Measurements from ENCODE around the gene COL13A1.

COL13A1 gene

GRCh38 chr10:69838418-69838817 is 36.7 kb downstream of the COL13A1 start:
- no peaks in the 10 kb centered on the region for H3K9me3 ChIP-seq (ENCODE audit: control insufficient read depth in 1 of 2, low read length in 2 of 2)
- no peaks in the 10 kb centered on the region for H3K36me3 ChIP-seq (ENCODE audit: control insufficient read depth in 1 of 2, insufficient read depth in 2 of 2, low read length in 2 of 2)
- H3K27me3 ChIP-seq (ENCODE audit: low read depth, low read length): peaks cover 6% of the 10 kb centered on the region
- no peak overlapping the region for H3K27ac ChIP-seq (ENCODE audit: low read length)
- H3K4me3 ChIP-seq (ENCODE audit: low read depth in 1 of 2, low read length in 2 of 2): no peak overlapping the region
- no peaks in the 10 kb centered on the region for H3K4me1 ChIP-seq (ENCODE audit: control insufficient read depth in 1 of 2, insufficient read depth in 2 of 2, low read length in 2 of 2)

GRCh38 chr10:69838853-69839252 is 37.1 kb downstream of the COL13A1 start:
- Histone ChIP-seq H3K27ac (ENCODE audit: low read length) (no peak overlapping the region), H3K9me3 (ENCODE audit: control insufficient read depth in 1 of 2, low read length in 2 of 2) (no peaks in the 10 kb centered on the region), H3K36me3 (ENCODE audit: control insufficient read depth in 1 of 2, insufficient read depth in 2 of 2, low read length in 2 of 2) (no peaks in the 10 kb centered on the region), H3K27me3 (ENCODE audit: low read depth, low read length) (peaks cover 6% of the 10 kb centered on the region), H3K4me3 (ENCODE audit: low read depth in 1 of 2, low read length in 2 of 2) (no peak overlapping the region), H3K4me1 (ENCODE audit: control insufficient read depth in 1 of 2, insufficient read depth in 2 of 2, low read length in 2 of 2) (no peaks in the 10 kb centered on the region)

- H3K36me3 ChIP-seq (ENCODE audit: control insufficient read depth in 1 of 2, insufficient read depth in 2 of 2, low read length in 2 of 2): no peaks in the 10 kb centered on the region
- H3K27ac ChIP-seq (ENCODE audit: low read length): no peak overlapping the region
- no peak overlapping the region for H3K4me3 ChIP-seq (ENCODE audit: low read depth in 1 of 2, low read length in 2 of 2)
These were observed 38.1 kb downstream of the COL13A1 start for GRCh38 chr10:69839696-69840345.

GRCh38 chr10:69840773-69841172 is 39.1 kb downstream of the COL13A1 start:
- peaks cover 0 to 5% of the 10 kb centered on the region in 2 donors for H3K4me1 ChIP-seq (ENCODE audit: control insufficient read depth in 1 of 2, insufficient read depth in 2 of 2, low read length in 2 of 2)
- H3K9me3 ChIP-seq (ENCODE audit: control insufficient read depth in 1 of 2, low read length in 2 of 2): no peaks in the 10 kb centered on the region
- no peaks in the 10 kb centered on the region for H3K27me3 ChIP-seq (ENCODE audit: low read depth, low read length)
- no peaks in the 10 kb centered on the region for H3K36me3 ChIP-seq (ENCODE audit: control insufficient read depth in 1 of 2, insufficient read depth in 2 of 2, low read length in 2 of 2)
- no peak overlapping the region for H3K4me3 ChIP-seq (ENCODE audit: low read depth in 1 of 2, low read length in 2 of 2)
- H3K27ac ChIP-seq (ENCODE audit: low read length): no peak overlapping the region

More at GRCh38 chr10:69839696-69840345, 38.1 kb downstream of the COL13A1 start:
- Histone ChIP-seq H3K27me3 (ENCODE audit: low read depth, low read length) (peaks cover 6% of the 10 kb centered on the region), H3K9me3 (ENCODE audit: control insufficient read depth in 1 of 2, low read length in 2 of 2) (no peaks in the 10 kb centered on the region), H3K4me1 (ENCODE audit: control insufficient read depth in 1 of 2, insufficient read depth in 2 of 2, low read length in 2 of 2) (no peaks in the 10 kb centered on the region)

- no peaks in the 10 kb centered on the region for H3K9me3 ChIP-seq (ENCODE audit: control insufficient read depth in 1 of 2, low read length in 2 of 2)
- peaks cover 0 to 14% of the 10 kb centered on the region in 2 donors for H3K4me1 ChIP-seq (ENCODE audit: control insufficient read depth in 1 of 2, insufficient read depth in 2 of 2, low read length in 2 of 2)
- no peaks in the 10 kb centered on the region for H3K27me3 ChIP-seq (ENCODE audit: low read depth, low read length)
- no peak overlapping the region for H3K27ac ChIP-seq (ENCODE audit: low read length)
- no peak overlapping the region for H3K4me3 ChIP-seq (ENCODE audit: low read depth in 1 of 2, low read length in 2 of 2)
- no peaks in the 10 kb centered on the region for H3K36me3 ChIP-seq (ENCODE audit: control insufficient read depth in 1 of 2, insufficient read depth in 2 of 2, low read length in 2 of 2)
These were observed 40.3 kb downstream of the COL13A1 start for GRCh38 chr10:69842020-69842419.

- no peak overlapping the region for H3K4me3 ChIP-seq (ENCODE audit: low read depth in 1 of 2, low read length in 2 of 2)
- H3K4me1 ChIP-seq (ENCODE audit: control insufficient read depth in 1 of 2, insufficient read depth in 2 of 2, low read length in 2 of 2): peaks cover 0 to 18% of the 10 kb centered on the region in 2 donors
- no peaks in the 10 kb centered on the region for H3K36me3 ChIP-seq (ENCODE audit: control insufficient read depth in 1 of 2, insufficient read depth in 2 of 2, low read length in 2 of 2)
- H3K27me3 ChIP-seq (ENCODE audit: low read depth, low read length): no peaks in the 10 kb centered on the region
- no peaks in the 10 kb centered on the region for H3K9me3 ChIP-seq (ENCODE audit: control insufficient read depth in 1 of 2, low read length in 2 of 2)
- no peak overlapping the region for H3K27ac ChIP-seq (ENCODE audit: low read length)
These were observed 41.2 kb downstream of the COL13A1 start for GRCh38 chr10:69842882-69843281.

GRCh38 chr10:69843923-69844322 is 42.2 kb downstream of the COL13A1 start:
- Histone ChIP-seq H3K36me3 (ENCODE audit: control insufficient read depth in 1 of 2, insufficient read depth in 2 of 2, low read length in 2 of 2) (no peaks in the 10 kb centered on the region), H3K27ac (ENCODE audit: low read length) (no peak overlapping the region), H3K4me1 (ENCODE audit: control insufficient read depth in 1 of 2, insufficient read depth in 2 of 2, low read length in 2 of 2) (peaks cover 0 to 18% of the 10 kb centered on the region in 2 donors), H3K27me3 (ENCODE audit: low read depth, low read length) (no peaks in the 10 kb centered on the region), H3K4me3 (ENCODE audit: low read depth in 1 of 2, low read length in 2 of 2) (no peak overlapping the region), H3K9me3 (ENCODE audit: control insufficient read depth in 1 of 2, low read length in 2 of 2) (no peaks in the 10 kb centered on the region)

GRCh38 chr10:69844698-69845097 is 43.0 kb downstream of the COL13A1 start:
- Histone ChIP-seq H3K9me3 (ENCODE audit: control insufficient read depth in 1 of 2, low read length in 2 of 2) (no peaks in the 10 kb centered on the region), H3K27ac (ENCODE audit: low read length) (no peak overlapping the region), H3K27me3 (ENCODE audit: low read depth, low read length) (no peaks in the 10 kb centered on the region), H3K4me3 (ENCODE audit: low read depth in 1 of 2, low read length in 2 of 2) (no peak overlapping the region), H3K36me3 (ENCODE audit: control insufficient read depth in 1 of 2, insufficient read depth in 2 of 2, low read length in 2 of 2) (no peaks in the 10 kb centered on the region), H3K4me1 (ENCODE audit: control insufficient read depth in 1 of 2, insufficient read depth in 2 of 2, low read length in 2 of 2) (peaks cover 0 to 18% of the 10 kb centered on the region in 2 donors)

GRCh38 chr10:69845574-69846292 is 44.0 kb downstream of the COL13A1 start:
- no peak overlapping the region for H3K4me3 ChIP-seq (ENCODE audit: low read depth in 1 of 2, low read length in 2 of 2)
- H3K36me3 ChIP-seq (ENCODE audit: control insufficient read depth in 1 of 2, insufficient read depth in 2 of 2, low read length in 2 of 2): no peaks in the 10 kb centered on the region
- no peaks in the 10 kb centered on the region for H3K9me3 ChIP-seq (ENCODE audit: control insufficient read depth in 1 of 2, low read length in 2 of 2)
- peaks cover 0 to 18% of the 10 kb centered on the region in 2 donors for H3K4me1 ChIP-seq (ENCODE audit: control insufficient read depth in 1 of 2, insufficient read depth in 2 of 2, low read length in 2 of 2)
- H3K27ac ChIP-seq (ENCODE audit: low read length): no peak overlapping the region
- no peaks in the 10 kb centered on the region for H3K27me3 ChIP-seq (ENCODE audit: low read depth, low read length)

- Histone ChIP-seq H3K27me3 (ENCODE audit: low read depth, low read length) (no peaks in the 10 kb centered on the region), H3K4me3 (ENCODE audit: low read depth in 1 of 2, low read length in 2 of 2) (no peak overlapping the region), H3K4me1 (ENCODE audit: control insufficient read depth in 1 of 2, insufficient read depth in 2 of 2, low read length in 2 of 2) (peaks cover 0 to 18% of the 10 kb centered on the region in 2 donors), H3K27ac (ENCODE audit: low read length) (no peak overlapping the region), H3K36me3 (ENCODE audit: control insufficient read depth in 1 of 2, insufficient read depth in 2 of 2, low read length in 2 of 2) (no peaks in the 10 kb centered on the region), H3K9me3 (ENCODE audit: control insufficient read depth in 1 of 2, low read length in 2 of 2) (no peaks in the 10 kb centered on the region)
These were observed 44.7 kb downstream of the COL13A1 start for GRCh38 chr10:69846293-69846921.

- Histone ChIP-seq H3K4me1 (ENCODE audit: control insufficient read depth in 1 of 2, insufficient read depth in 2 of 2, low read length in 2 of 2) (peaks cover 0 to 18% of the 10 kb centered on the region in 2 donors), H3K9me3 (ENCODE audit: control insufficient read depth in 1 of 2, low read length in 2 of 2) (no peaks in the 10 kb centered on the region), H3K4me3 (ENCODE audit: low read depth in 1 of 2, low read length in 2 of 2) (no peak overlapping the region), H3K27me3 (ENCODE audit: low read depth, low read length) (no peaks in the 10 kb centered on the region), H3K27ac (ENCODE audit: low read length) (no peak overlapping the region), H3K36me3 (ENCODE audit: control insufficient read depth in 1 of 2, insufficient read depth in 2 of 2, low read length in 2 of 2) (no peaks in the 10 kb centered on the region)
These were observed 45.8 kb downstream of the COL13A1 start for GRCh38 chr10:69847458-69847857.
